GM13977 (cell line): Measurements from ENCODE around the gene DOLK.

ENCODE experiments used
- DNase-seq: peaks from one replicate; pipeline ENCODE4 v3.0.0; 2012; ENCODE audit warnings: low spot score
- in situ Hi-C: fragments of 300-500 bp; cut with MboI; formaldehyde crosslinking; loops from one replicate; pipeline ENCODE4 v1.12.0; 2022; ENCODE audit warnings: low sequenced_read_pairs, low pct_unique_long_range_greater_than_20kb, mixed read lengths, inconsistent platforms; ENCODE audit not compliant: unreplicated experiment
- TF ChIP-seq, protein P1 (sequence below): IDR thresholded peaks from 2 replicates; pipeline ENCODE4 v1.5.1; 2012; ENCODE audit warnings: mild to moderate bottlenecking, control low read depth; ENCODE audit not compliant: insufficient read depth; ENCODE audit errors: extremely low read depth, missing control alignments

The DOLK gene

DNA sequence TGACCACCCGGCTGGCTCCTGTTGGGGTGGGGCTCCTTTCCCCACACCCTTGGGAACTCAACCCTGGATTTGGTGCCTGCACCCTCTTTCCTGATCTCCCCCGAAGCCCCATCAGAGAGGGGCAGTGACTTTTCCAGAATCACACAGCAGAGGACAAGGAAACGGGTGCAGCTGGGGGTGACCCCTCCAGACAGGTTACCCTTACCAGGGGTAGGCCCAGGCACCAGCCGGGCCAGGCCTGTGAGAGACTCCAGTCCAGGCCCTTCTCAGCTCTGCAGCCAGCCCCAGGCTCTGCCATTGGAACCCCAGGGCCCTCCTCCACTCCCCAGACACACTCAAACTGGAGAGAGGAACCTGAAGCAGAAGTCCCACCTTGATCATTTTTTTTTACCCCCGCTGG lies 45.6 kb downstream of the DOLK start:
- in situ Hi-C loops, result no loop called here
- no peak for DNase-seq
- TF ChIP-seq, protein P1, sequence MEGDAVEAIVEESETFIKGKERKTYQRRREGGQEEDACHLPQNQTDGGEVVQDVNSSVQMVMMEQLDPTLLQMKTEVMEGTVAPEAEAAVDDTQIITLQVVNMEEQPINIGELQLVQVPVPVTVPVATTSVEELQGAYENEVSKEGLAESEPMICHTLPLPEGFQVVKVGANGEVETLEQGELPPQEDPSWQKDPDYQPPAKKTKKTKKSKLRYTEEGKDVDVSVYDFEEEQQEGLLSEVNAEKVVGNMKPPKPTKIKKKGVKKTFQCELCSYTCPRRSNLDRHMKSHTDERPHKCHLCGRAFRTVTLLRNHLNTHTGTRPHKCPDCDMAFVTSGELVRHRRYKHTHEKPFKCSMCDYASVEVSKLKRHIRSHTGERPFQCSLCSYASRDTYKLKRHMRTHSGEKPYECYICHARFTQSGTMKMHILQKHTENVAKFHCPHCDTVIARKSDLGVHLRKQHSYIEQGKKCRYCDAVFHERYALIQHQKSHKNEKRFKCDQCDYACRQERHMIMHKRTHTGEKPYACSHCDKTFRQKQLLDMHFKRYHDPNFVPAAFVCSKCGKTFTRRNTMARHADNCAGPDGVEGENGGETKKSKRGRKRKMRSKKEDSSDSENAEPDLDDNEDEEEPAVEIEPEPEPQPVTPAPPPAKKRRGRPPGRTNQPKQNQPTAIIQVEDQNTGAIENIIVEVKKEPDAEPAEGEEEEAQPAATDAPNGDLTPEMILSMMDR, result no peak

GRCh38 chr9:128901379-128901778 lies 46.0 kb downstream of the DOLK start:
- TF ChIP-seq, protein P1, result no peak
- no peak for DNase-seq
- in situ Hi-C loops, result no loop called here

GRCh38 chr9:128899566-128900322 lies 47.7 kb downstream of the DOLK start:
- in situ Hi-C loops, result no loop called here
- DNase-seq, result no peak
- TF ChIP-seq, protein P1, result no peak

DNA sequence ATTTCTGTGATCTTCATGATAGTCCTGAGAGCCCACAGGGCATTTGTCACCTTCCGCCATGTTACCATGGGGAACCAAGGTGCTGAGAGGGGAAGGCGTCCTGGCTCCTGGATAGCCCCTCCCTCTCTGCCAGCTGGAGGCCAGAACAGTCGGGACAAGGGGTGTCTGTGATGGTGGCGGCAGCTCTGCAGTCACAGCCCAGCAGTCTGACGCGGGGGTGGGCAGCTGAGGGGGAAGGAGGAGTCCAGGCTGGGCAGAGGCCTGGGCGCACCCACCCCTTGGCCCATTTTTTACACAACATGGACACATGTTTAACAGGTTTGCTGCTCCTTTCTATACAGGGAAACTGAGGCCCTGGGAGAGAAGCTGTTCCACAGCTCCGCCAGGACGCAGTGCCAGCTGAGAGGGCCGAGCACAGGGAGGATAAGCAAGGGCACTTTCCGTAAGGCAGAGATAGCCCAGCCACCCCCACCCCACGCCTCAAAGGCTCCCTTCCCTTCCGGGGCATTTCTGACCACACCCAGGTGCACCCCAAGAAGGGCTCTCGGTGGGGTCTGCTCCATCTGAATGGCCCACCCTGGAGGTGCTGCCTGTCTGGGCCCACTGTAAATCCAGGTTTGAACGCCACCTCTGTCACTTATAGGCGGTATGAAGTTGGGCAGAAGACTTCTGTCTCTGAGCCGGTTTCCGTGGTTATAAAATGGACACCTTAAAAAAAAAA lies 48.4 kb downstream of the DOLK start:
- TF ChIP-seq, protein P1, result no peak
- in situ Hi-C loops, result no loop called here
- no peak for DNase-seq

DNA sequence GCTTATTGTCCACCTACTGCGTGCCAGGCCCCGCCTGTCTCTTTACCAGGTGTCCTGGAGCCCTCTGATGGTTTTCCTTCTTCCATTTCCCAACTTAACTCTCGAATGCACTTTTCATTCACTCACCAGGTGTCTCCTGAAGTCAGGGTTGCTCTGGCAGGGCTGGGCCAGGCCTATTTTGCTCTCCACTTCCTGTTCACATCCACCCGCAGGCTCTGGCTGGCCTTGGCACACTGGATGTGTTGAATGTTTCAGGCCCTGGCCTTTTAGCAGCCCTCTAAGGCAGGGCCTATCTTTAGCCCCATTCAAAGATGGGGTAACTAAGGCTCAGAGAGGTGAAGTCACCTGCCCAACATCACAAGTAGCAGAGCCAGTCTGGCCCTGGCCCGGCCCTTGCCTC lies 49.0 kb downstream of the DOLK start:
- TF ChIP-seq, protein P1, result no peak
- in situ Hi-C loops, result no loop called here
- DNase-seq, result no peak

GRCh38 chr9:128895556-128895955 lies 51.8 kb downstream of the DOLK start:
- TF ChIP-seq, protein P1, result no peak
- DNase-seq, result no peak
- in situ Hi-C loops, result no loop called here
